Activated T-helper 17 cell treated with anti-CD3 and anti-CD28 coated beads, Interleukin-2, amount 50 U/mL, for 72 hours (primary cell): ENCODE data around the gene RPRD1B. TPM values are rescaled to one million over a fixed set of nuclear protein-coding genes. Genes with fewer than 3 reads are reported as not detected.

ENCODE experiments used
- ATAC-seq: fragments of 150-1000 bp; cut with Tn5 transposase; replicated peaks from 2 replicates; pipeline ENCODE4 v1.10.0; 2021; ENCODE audit warnings: mild to moderate bottlenecking, moderate library complexity
- H3K27ac Mint-ChIP-seq: one replicate; pipeline ENCODE4 v1.8.0; 2022; ENCODE audit warnings: mixed read lengths
- H3K27me3 Mint-ChIP-seq: one replicate; pipeline ENCODE4 v1.8.0; 2022; ENCODE audit warnings: mixed read lengths
- H3K36me3 Mint-ChIP-seq: one replicate; pipeline ENCODE4 v1.8.0; 2022; ENCODE audit warnings: low read depth, mild to moderate bottlenecking, mixed read lengths
- H3K4me1 Mint-ChIP-seq: one replicate; pipeline ENCODE4 v1.8.0; 2022; ENCODE audit warnings: mixed read lengths
- H3K4me3 Mint-ChIP-seq: one replicate; pipeline ENCODE4 v1.8.0; 2022; ENCODE audit warnings: mild to moderate bottlenecking, mixed read lengths
- H3K9me3 Mint-ChIP-seq: one replicate; pipeline ENCODE4 v1.8.0; 2022; ENCODE audit warnings: mixed read lengths
- total RNA-seq, 2 donors: library from RNA; stranded (reverse); gene quantifications; one replicate each; pipeline ENCODE4 v1.2.3, GENCODE V29; 2022

Gene RPRD1B
- total RNA-seq, 2 donors from 2014 or later = 37.9 to 46.0 TPM

DNA sequence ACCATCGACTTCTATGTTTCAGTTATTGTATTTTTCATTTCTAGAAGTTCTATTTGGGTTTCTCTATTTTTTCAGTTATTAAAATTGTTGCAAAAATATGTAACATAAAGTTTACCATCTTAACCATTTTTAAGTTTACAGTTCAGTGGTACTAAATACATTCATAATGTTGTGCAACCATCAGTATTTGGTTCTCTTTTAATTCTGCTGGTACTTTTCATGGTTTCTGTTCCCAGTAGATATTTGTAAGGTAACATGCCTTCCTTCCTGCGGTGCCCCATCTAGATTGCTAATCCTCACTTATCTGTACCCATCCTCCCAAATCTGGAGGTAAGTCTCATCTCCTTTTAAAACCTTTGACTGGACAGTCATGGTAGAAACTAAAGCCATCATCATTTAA lies 83.7 kb downstream of the RPRD1B start:
- no peak for ATAC-seq

GRCh38 chr20:38117635-38118034 lies 84.1 kb downstream of the RPRD1B start:
- Mint-ChIP-seq H3K27ac (no peak overlapping the region), H3K9me3 (no peaks in the 10 kb centered on the region), H3K27me3 (no peaks in the 10 kb centered on the region), H3K4me1 (no peaks in the 10 kb centered on the region), H3K36me3 (no peaks in the 10 kb centered on the region), H3K4me3 (no peak overlapping the region)
- ATAC-seq = no peak

More for the DNA sequence above, 83.7 kb downstream of the RPRD1B start:
- Mint-ChIP-seq H3K4me3 (no peak overlapping the region), H3K27me3 (no peaks in the 10 kb centered on the region), H3K9me3 (no peaks in the 10 kb centered on the region), H3K27ac (no peak overlapping the region), H3K4me1 (no peaks in the 10 kb centered on the region), H3K36me3 (no peaks in the 10 kb centered on the region)

- Mint-ChIP-seq H3K27me3 (no peaks in the 10 kb centered on the region), H3K9me3 (no peaks in the 10 kb centered on the region), H3K36me3 (no peaks in the 10 kb centered on the region), H3K4me3 (no peak overlapping the region), H3K27ac (no peak overlapping the region), H3K4me1 (peaks cover 4% of the 10 kb centered on the region)
- no peak for ATAC-seq
These were observed 85.9 kb downstream of the RPRD1B start for GRCh38 chr20:38119446-38119845.

GRCh38 chr20:38120625-38120988 lies 87.1 kb downstream of the RPRD1B start:
- Mint-ChIP-seq H3K4me1 (peaks cover 4% of the 10 kb centered on the region), H3K9me3 (no peaks in the 10 kb centered on the region), H3K27me3 (no peaks in the 10 kb centered on the region), H3K27ac (no peak overlapping the region), H3K36me3 (no peaks in the 10 kb centered on the region), H3K4me3 (no peak overlapping the region)
- ATAC-seq = no peak

DNA sequence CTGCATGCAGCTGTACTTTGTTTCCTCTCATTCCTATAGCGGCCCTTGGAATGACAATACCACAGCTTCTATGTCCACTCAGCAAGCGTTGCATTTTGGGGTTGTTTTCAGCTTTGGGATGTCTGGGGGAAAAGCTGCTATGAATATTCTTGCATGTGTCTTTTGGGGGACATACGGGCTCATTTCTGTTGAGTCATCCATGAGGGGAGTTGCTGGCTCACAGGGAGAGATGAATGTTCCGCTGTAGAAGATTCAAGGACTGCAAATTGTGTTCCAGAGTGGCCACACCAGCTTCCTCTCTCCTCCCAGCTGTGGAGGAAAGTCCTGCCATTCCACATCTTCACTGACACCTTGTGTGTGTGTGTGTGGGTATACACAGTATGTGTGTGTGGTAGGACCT lies 88.2 kb downstream of the RPRD1B start:
- ATAC-seq = no peak
- Mint-ChIP-seq H3K36me3 (no peaks in the 10 kb centered on the region), H3K27me3 (no peaks in the 10 kb centered on the region), H3K9me3 (no peaks in the 10 kb centered on the region), H3K27ac (no peak overlapping the region), H3K4me3 (no peak overlapping the region), H3K4me1 (peaks cover 4% of the 10 kb centered on the region)

GRCh38 chr20:38123021-38123587 lies 89.6 kb downstream of the RPRD1B start:
- Mint-ChIP-seq H3K4me3 (no peak overlapping the region), H3K27ac (peak overlapping the region; percentile 31), H3K9me3 (no peaks in the 10 kb centered on the region), H3K4me1 (peaks cover 4% of the 10 kb centered on the region), H3K27me3 (no peaks in the 10 kb centered on the region), H3K36me3 (no peaks in the 10 kb centered on the region)
- peak; percentile 32 for ATAC-seq

- H3K4me3 Mint-ChIP-seq = no peak overlapping the region
- no peaks in the 10 kb centered on the region for H3K36me3 Mint-ChIP-seq
- H3K4me1 Mint-ChIP-seq = peaks cover 4% of the 10 kb centered on the region
- H3K27me3 Mint-ChIP-seq = no peaks in the 10 kb centered on the region
- no peaks in the 10 kb centered on the region for H3K9me3 Mint-ChIP-seq
- no peak overlapping the region for H3K27ac Mint-ChIP-seq
- ATAC-seq = no peak
These were observed 91.9 kb downstream of the RPRD1B start for GRCh38 chr20:38125157-38126056.

DNA sequence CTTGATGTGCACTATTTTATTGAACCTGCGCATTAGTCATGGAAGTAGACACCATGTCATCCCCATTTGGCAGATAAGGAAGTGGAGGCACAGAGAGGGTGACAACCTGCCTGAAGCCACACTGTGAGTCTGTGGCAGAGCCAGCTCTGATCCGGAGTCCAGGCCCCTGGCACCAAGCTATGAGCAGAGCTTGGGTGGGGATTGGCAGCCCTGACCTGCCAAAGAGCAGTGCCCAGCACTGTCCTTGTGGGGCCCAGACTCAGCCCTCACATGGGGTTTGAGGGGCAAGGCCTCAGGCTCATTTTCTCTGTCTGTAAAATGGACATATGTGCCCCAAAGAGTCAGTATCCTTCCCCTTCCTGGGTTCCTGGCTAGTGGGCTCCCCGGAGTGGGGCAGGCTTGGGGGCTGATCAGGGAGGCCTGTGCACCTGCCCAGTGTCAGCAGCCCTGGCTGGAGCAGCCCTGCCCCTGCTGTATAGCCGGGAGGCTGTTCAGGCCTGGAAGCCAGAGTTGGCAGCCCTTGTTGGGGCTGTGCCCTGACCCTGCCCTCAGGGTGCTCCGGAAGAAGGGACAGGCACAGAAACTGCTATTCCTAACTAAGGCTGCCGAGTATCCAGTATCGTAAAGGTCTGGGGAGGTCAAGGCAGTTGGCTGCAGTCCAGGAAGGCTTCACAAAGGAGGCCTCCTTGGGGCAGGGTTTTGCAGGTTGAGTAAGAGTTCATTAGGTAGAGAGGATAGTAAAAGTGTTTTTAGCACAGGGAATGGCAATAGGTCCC lies 92.8 kb downstream of the RPRD1B start:
- Mint-ChIP-seq H3K36me3 (no peaks in the 10 kb centered on the region), H3K4me1 (peaks cover 4% of the 10 kb centered on the region), H3K4me3 (no peak overlapping the region), H3K27me3 (no peaks in the 10 kb centered on the region), H3K27ac (no peak overlapping the region), H3K9me3 (no peaks in the 10 kb centered on the region)
- ATAC-seq = peak; percentile 9

DNA sequence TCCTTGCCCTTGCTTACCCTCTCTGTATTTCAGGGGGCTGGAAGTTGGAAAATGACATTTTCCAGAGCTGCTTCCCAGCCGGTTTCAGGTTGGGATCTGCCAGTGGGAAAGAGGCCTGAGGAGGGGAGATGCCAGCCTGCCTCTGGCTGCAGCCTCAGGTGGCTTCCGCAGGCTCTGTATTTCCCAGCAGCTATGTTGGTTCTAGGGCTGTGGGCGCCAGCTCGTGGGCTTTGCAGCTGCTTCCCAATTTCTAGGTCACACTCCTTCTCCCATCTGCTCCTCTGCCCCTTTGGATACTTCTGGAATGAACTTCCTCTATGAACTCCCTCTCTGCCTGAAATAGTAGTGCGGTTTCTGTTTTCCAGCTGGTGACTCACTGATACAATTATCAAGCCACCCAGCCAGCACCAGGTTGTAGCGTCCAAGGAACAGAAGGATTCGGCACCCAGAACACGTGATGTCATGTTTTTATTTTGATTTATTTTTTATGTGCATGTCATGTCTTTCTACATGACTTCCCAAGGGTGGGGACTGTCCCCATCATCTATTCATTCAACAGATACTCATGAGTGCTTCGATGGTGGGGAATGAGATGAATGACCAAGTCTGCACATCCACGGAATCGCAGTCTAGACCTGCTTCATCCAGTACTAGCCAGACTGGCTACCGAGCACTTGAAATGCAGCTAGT lies 93.5 kb downstream of the RPRD1B start:
- H3K36me3 Mint-ChIP-seq = no peaks in the 10 kb centered on the region
- H3K27ac Mint-ChIP-seq = no peak overlapping the region
- peaks cover 4% of the 10 kb centered on the region for H3K4me1 Mint-ChIP-seq
- H3K4me3 Mint-ChIP-seq = no peak overlapping the region
- H3K27me3 Mint-ChIP-seq = no peaks in the 10 kb centered on the region
- ATAC-seq = no peak
- no peaks in the 10 kb centered on the region for H3K9me3 Mint-ChIP-seq

- Mint-ChIP-seq H3K4me3 (no peak overlapping the region), H3K4me1 (peaks cover 4% of the 10 kb centered on the region), H3K9me3 (no peaks in the 10 kb centered on the region), H3K27me3 (no peaks in the 10 kb centered on the region), H3K36me3 (no peaks in the 10 kb centered on the region), H3K27ac (no peak overlapping the region)
- no peak for ATAC-seq
These were observed 94.5 kb downstream of the RPRD1B start for GRCh38 chr20:38127920-38128528.

DNA sequence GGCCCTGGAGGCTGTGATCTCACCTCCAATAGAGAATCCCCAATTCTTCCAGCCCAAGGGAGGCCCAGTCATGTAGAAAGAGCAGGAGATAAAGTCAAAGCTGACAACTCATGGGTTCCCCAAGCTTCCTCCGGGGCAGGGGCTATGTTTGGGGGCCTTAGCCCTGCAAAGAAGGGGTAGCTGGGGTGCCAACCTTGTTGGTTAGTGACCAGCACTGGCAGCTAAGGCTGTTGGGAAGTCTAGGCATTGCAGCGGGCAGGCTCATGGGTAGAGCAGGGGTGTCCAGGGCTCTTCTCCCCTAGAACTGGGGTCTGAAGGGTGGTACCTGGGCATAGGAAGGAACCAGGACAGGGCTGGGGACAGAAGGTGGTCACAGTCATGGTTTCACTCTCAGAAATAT lies 95.1 kb downstream of the RPRD1B start:
- no peak for ATAC-seq
- H3K9me3 Mint-ChIP-seq = no peaks in the 10 kb centered on the region
- no peaks in the 10 kb centered on the region for H3K4me1 Mint-ChIP-seq
- H3K27ac Mint-ChIP-seq = no peak overlapping the region
- no peaks in the 10 kb centered on the region for H3K36me3 Mint-ChIP-seq
- no peak overlapping the region for H3K4me3 Mint-ChIP-seq
- no peaks in the 10 kb centered on the region for H3K27me3 Mint-ChIP-seq

DNA sequence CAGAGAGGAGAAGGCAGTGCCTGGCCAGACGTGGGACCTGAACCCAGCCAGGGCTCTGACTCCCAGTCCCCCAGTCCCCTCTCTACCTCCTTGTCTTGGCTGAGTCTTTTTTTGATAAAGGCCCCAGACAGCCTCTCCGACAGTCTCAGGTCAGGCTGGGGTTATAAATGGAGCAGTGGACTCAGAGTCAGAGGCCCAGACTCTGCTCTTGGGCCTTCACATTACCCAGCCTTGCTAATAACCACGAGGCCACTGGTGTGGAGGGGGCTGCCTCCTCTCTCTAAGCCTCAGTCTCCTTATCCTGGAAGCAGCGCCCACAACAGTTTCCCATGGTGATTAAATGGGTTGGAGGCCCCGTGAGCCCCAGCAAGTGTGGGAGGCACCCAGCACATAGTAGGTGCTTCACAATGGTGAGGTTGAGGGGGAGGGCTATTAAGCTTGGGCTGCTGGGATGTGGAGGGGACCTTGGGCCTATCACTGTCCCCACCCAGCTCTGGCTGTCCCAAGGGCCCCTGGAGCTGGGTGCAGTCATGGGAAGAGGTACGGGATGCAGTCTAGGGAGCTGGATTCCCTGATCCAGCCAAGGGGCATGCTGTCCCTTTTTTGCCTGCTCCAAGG lies 95.8 kb downstream of the RPRD1B start:
- Mint-ChIP-seq H3K4me3 (no peak overlapping the region), H3K27me3 (no peaks in the 10 kb centered on the region), H3K36me3 (no peaks in the 10 kb centered on the region), H3K9me3 (no peaks in the 10 kb centered on the region), H3K4me1 (peaks cover 2% of the 10 kb centered on the region), H3K27ac (no peak overlapping the region)
- ATAC-seq = no peak

DNA sequence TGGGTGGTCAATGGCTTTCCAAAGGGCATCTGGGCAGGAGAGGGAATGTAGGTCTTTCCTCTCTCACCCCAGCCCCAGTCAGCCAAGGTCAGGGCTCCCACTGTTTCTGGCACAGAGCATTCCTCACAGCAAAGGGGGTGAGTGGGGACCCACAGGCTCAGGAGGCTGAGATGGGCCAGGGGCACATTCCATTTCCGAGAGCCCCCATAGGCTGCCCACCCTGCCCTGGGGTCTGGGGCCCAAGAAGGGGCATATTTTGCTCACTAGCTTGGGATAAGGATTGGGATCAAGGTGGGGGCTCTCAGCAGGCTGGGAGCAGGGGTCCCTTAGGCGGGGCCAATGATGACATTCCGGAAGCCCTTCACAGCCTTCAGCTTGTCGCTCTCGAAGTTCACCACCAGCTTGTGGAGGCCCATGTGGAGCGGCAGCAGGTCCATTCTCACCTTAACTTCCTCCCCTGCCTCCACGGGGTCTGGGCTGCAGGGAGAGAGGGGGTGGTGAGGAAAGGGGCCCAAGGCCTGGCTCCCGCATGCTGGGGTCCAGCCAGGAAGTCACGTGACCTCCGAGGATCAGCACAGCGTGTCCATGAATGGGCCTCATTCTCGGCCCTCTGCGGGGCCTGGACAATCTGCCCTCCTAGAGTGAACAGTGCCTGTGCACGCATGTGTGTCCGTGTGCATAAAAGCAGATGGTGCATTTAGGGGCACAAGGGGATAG lies 96.5 kb downstream of the RPRD1B start:
- no peaks in the 10 kb centered on the region for H3K9me3 Mint-ChIP-seq
- no peak overlapping the region for H3K27ac Mint-ChIP-seq
- ATAC-seq = no peak
- H3K4me3 Mint-ChIP-seq = no peak overlapping the region
- H3K27me3 Mint-ChIP-seq = no peaks in the 10 kb centered on the region
- H3K4me1 Mint-ChIP-seq = peaks cover 5% of the 10 kb centered on the region
- H3K36me3 Mint-ChIP-seq = no peaks in the 10 kb centered on the region
